Muscle layer of duodenum (tissue), 2 donors: Measurements from ENCODE around the gene ABHD13.
"Not testable (repeated sequence)": the region's sequence is repeated elsewhere in the genome, so short reads cannot be mapped to it uniquely, and the experiment has no call there.

Experiments used
- H3K27ac ChIP-seq: one replicate; pipeline ENCODE4 v1.7.0; 2013; ENCODE audit warnings: mild to moderate bottlenecking, low read length
- H3K27me3 ChIP-seq: one replicate; pipeline ENCODE4 v1.7.0; 2013; ENCODE audit warnings: low read depth, mild to moderate bottlenecking, control low read depth, low read length
- H3K36me3 ChIP-seq, 2 donors: one replicate each; pipeline ENCODE4 v1.7.0; 2013; ENCODE audit warnings: low read length in 2 of 2, control low read depth in 1 of 2, mild to moderate bottlenecking in 1 of 2; ENCODE audit not compliant: insufficient read depth in 2 of 2, control insufficient read depth in 1 of 2
- H3K4me1 ChIP-seq, 2 donors: one replicate each; pipeline ENCODE4 v1.7.0; 2013; ENCODE audit warnings: low read length in 2 of 2, mild to moderate bottlenecking in 2 of 2, control low read depth in 1 of 2, moderate library complexity in 1 of 2; ENCODE audit not compliant: insufficient read depth in 2 of 2, control insufficient read depth in 1 of 2
- H3K4me3 ChIP-seq, 2 donors: one replicate each; pipeline ENCODE4 v1.7.0; 2013; ENCODE audit warnings: low read length in 2 of 2, low read depth in 1 of 2, mild to moderate bottlenecking in 1 of 2
- H3K9me3 ChIP-seq, 2 donors: one replicate each; pipeline ENCODE4 v1.7.0; 2013; ENCODE audit warnings: low read length in 2 of 2, control low read depth in 1 of 2, mild to moderate bottlenecking in 1 of 2; ENCODE audit not compliant: control insufficient read depth in 1 of 2
- donor health status: healthy.

The ABHD13 gene

DNA sequence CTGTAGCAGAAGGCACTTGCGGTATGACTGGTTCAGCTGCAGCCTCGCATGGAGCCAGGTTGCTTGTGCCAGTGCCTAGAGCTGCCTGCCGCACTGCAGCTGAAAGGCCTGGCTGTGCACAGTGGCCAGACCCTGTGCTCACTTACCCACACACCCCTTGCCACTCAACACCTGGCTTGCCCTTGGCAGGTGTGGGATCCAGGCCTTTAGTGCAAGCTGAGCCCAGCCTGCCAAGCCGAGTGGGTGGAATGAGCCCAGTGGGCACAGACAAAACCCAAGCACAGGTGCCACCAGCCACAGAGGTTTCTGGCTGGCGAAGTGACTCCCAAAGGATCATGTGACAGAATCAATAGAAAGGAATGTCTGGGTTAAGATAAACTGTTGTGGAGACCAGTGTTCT is 22.3 kb upstream of the ABHD13 start:
- Histone ChIP-seq H3K4me3 (no peak overlapping the region), H3K9me3 (peaks cover 0 to 10% of the 10 kb centered on the region in 2 donors), H3K27ac (no peak overlapping the region)

DNA sequence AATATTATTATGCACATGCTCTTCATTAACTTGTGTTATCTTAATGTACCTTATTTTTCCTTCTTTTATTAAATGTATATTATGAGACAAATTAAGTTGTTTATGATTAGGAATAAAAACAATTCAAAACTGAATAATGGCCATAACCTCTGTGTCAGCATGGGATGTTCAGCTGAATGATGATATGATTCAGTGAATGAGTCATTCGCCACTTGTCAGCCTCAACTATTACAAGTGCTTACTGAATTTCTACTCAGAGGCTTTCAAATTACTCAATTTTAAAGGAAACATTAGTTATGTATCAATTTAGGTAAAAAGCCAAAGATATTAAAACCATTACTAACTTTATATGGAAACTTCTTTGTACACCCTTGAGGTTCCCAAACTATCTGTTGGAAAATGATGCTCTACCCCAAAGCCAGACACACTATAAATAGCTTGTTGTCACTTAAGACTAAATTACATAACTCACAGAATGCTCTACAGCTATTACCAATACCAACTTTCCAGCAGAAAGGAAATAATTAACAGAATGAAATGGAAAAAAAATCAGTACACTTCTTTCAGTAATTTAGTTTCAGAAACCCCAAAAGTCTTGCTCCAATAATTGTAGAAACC is 17.3 kb upstream of the ABHD13 start:
- Histone ChIP-seq H3K9me3 (peaks cover 0 to under 1% of the 10 kb centered on the region in 2 donors), H3K27ac (no peak overlapping the region)

More for the DNA sequence above, 22.3 kb upstream of the ABHD13 start:
- H3K4me1 ChIP-seq: no peaks in the 10 kb centered on the region
- no peaks in the 10 kb centered on the region for H3K27me3 ChIP-seq
- H3K36me3 ChIP-seq: no peaks in the 10 kb centered on the region

DNA sequence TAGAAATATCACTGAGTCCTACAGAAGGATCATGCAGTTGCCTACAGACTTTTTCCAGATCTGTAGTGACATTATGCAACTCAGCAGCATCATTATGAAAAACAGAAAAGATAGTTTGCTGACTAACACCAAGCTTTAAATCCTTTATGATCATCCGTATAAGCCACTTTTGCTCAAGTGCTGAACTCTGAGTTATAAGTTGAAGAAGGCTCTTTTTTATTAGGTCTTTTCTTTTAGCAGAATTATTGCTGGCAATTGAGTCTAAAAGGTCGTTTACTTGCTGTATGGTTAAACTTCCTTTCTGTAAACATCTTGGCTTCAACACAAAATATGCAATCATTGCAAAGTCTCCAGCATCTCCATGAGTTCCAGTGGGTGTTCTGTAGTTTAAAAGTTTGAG is 7.6 kb upstream of the ABHD13 start:
- H3K4me1 ChIP-seq: peaks cover under 1 to 3% of the 10 kb centered on the region in 2 donors
- H3K4me3 ChIP-seq: no peak overlapping the region
- H3K27me3 ChIP-seq: no peaks in the 10 kb centered on the region
- no peak overlapping the region for H3K27ac ChIP-seq
- peaks cover 0 to 3% of the 10 kb centered on the region in 2 donors for H3K9me3 ChIP-seq
- H3K36me3 ChIP-seq: peaks cover 19 to 28% of the 10 kb centered on the region in 2 donors

More for the DNA sequence above, 17.3 kb upstream of the ABHD13 start:
- no peaks in the 10 kb centered on the region for H3K4me1 ChIP-seq
- no peaks in the 10 kb centered on the region for H3K27me3 ChIP-seq
- H3K4me3 ChIP-seq: no peak overlapping the region
- H3K36me3 ChIP-seq: no peaks in the 10 kb centered on the region

DNA sequence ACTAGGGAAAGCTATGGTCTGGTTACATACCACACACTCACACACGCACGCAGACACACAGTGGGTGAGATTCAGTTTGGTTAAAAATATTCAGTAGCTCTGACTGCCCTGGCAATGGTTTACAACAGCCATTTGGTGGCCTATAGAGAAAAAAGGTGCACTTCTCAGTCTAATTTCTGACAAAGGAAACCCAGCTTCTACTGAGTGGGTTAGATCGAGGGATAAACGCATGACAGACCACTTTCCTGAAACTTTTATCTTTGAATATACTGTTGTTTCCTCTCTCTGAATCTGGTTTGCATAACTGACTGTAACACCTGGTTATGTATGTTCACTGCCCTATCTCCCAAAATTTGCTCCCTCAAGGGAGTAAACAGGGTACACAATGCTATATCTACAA is 5.3 kb upstream of the ABHD13 start:
- H3K36me3 ChIP-seq: peaks cover 19 to 28% of the 10 kb centered on the region in 2 donors
- no peak overlapping the region for H3K4me3 ChIP-seq
- peaks cover 0 to 3% of the 10 kb centered on the region in 2 donors for H3K9me3 ChIP-seq
- H3K27me3 ChIP-seq: no peaks in the 10 kb centered on the region
- H3K27ac ChIP-seq: no peak overlapping the region
- H3K4me1 ChIP-seq: peaks cover 3 to 22% of the 10 kb centered on the region in 2 donors

DNA sequence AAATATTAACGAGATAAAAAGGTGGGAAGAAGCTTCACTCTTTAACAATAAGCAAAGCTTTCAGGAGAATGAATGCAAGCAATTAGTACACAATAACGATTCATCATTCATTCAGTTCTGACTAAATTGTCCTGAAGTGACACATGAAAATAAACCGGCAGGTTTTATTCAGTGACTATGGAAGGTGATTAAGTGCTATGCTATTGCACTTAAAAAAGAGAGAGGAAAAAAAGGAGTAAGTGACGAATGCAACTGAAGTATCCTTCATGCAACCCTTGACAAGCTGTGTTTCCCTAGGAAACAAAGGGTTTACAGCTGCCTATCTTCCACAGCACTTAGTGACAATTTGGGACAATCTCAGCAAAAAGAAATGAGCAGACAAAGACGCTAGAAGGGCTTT is 4.2 kb upstream of the ABHD13 start:
- H3K27me3 ChIP-seq: no peaks in the 10 kb centered on the region
- peak overlapping the region; percentile 50 for H3K4me3 ChIP-seq
- H3K4me1 ChIP-seq: peaks cover 3 to 23% of the 10 kb centered on the region in 2 donors
- peaks cover 19 to 22% of the 10 kb centered on the region in 2 donors for H3K36me3 ChIP-seq
- no peaks in the 10 kb centered on the region for H3K9me3 ChIP-seq
- H3K27ac ChIP-seq: no peak overlapping the region

DNA sequence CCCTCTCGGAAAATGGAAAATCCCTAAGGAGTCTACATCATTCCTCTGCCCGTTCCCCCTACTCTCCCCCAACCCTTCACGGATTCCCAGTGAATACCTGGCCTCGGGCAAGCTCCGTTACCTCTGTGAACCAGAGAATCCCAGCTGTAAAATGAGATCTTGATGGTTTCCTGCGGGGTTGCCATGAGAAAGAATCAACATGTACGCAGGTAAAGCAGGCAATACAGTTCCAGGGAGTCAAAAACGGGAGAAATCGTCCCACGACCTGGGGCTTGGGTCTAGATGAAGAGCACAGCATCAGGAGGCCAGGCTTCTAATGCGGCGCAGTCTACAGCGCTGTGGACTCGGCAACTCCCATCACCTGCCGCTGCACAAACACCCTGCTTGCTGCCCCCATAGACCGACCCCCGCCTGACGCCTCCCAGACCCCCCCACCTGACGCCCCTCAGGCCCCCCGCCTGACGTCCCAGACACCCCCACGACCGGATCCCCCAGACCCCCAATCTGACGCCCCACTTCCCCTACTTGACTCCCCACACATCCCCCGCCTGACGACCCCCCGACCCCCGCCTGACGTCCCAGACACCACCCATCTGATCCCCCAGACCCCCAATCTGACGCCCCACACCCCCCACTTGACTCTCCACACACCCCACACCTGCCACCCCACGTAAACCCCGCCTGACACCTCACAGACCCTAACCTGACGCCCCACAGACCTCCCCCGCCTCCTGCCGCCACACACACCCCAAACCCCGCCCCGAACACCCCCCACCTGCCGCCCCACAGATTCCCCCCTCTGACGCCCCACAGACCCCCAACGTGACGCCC is 3.5 kb upstream of the ABHD13 start:
- no peaks in the 10 kb centered on the region for H3K27me3 ChIP-seq
- peak overlapping the region; percentile 50 for H3K4me3 ChIP-seq
- H3K9me3 ChIP-seq: no peaks in the 10 kb centered on the region
- peaks cover 9 to 30% of the 10 kb centered on the region in 2 donors for H3K4me1 ChIP-seq
- H3K27ac ChIP-seq: no peak overlapping the region
- H3K36me3 ChIP-seq: peaks cover 13 to 15% of the 10 kb centered on the region in 2 donors

DNA sequence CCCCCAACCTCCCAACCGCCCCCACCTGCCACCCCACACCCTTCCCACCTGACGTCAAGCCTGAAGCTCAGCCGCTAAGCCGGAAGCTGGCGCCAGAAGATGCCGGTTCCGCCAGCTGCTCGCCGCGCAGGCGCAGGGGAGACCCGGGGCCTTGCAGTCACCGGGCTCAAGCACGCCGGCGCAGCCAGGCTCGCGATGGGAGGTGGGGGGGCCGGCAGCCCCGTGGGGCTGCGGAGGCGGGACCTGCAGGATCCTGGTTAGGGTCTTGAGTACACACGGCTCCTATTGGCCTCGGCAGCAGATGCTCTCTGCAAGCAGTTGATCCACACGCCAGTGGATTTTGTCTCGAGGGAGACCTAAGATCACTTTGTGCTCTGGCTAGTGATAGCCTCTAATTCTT is 2.8 kb upstream of the ABHD13 start, which contains the start of gene LIG4:
TSS of gene LIG4 (minus strand) at position 101 of the 400 bp plus-strand sequence. CDS start 4,268 bp downstream, outside the sequence.
- Histone ChIP-seq H3K9me3 (no peaks in the 10 kb centered on the region), H3K4me3 (peak within 1 kb of the TSS; percentile 62 to 63), H3K4me1 (peaks cover 16 to 38% of the 10 kb centered on the region in 2 donors), H3K27me3 (no peaks in the 10 kb centered on the region), H3K27ac (peak within 1 kb of the TSS; percentile 43), H3K36me3 (peaks cover 5 to 7% of the 10 kb centered on the region in 2 donors)

DNA sequence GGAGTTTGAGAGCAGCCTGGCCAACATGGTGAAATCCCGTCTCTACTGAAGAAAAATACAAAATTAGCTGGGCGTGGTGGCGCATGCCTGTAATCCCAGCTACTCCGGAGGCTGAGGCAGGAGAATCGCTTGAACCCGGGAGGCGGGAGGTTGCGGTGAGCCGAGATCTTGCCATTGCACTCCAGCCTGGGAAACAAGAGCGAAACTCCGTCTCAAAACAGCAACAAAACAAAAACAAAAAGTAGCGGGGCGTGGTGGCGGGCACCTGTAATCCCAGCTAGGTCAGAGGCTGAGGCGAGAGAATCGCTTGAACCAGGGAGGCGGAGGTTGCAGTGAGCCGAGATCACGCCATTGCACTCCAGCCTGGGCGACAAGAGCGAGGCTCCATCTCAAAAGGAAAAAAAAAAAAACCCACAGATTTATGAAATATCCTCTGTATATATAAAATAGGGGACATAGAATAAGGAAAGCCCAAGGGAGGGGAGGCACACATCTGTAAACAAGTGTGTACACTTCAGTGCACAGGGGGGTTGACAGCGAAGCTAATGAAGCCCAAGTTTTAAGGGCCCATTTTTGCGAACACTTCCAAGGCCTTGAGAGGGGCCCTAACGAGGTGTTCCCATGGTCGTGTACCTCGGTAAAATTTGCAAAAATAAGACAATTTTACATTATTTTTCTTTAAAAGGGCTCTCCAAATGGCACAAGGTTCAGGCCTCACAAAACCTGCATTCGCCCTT is 717 bp upstream of the ABHD13 start:
- peaks cover 18 to 46% of the 10 kb centered on the region in 2 donors for H3K4me1 ChIP-seq

DNA sequence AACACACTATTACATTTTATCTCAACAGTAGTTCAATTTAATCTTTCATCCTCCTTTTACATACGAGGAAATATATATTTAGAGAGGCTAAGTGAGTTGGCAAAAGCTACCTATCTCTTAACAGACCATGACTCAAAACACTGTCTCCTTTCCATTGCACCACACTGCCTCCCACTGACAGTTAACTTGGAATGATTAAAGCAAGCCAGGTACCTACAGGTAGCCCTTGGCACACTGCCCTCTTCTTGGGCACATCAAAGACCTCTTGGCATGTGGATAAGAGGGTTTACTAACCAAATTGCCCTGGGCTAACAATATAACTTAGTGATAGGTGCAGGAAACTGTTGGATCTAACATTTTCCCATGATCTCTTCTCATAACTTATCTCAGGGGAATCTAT is 1.8 kb downstream of the ABHD13 start:
- H3K9me3 ChIP-seq: no peaks in the 10 kb centered on the region
- H3K27me3 ChIP-seq: no peaks in the 10 kb centered on the region
- no peaks in the 10 kb centered on the region for H3K36me3 ChIP-seq
- H3K27ac ChIP-seq: no peak overlapping the region
- H3K4me1 ChIP-seq: peaks cover 15 to 54% of the 10 kb centered on the region in 2 donors
- peak overlapping the region; percentile 86 to 96 for H3K4me3 ChIP-seq

More for the DNA sequence above, 717 bp upstream of the ABHD13 start:
- Histone ChIP-seq H3K4me3 (peak overlapping the region; percentile 86 to 96), H3K27ac (peak overlapping the region; percentile 97)
- not testable (repeated sequence) for H3K27me3 ChIP-seq, H3K9me3 ChIP-seq, H3K36me3 ChIP-seq

DNA sequence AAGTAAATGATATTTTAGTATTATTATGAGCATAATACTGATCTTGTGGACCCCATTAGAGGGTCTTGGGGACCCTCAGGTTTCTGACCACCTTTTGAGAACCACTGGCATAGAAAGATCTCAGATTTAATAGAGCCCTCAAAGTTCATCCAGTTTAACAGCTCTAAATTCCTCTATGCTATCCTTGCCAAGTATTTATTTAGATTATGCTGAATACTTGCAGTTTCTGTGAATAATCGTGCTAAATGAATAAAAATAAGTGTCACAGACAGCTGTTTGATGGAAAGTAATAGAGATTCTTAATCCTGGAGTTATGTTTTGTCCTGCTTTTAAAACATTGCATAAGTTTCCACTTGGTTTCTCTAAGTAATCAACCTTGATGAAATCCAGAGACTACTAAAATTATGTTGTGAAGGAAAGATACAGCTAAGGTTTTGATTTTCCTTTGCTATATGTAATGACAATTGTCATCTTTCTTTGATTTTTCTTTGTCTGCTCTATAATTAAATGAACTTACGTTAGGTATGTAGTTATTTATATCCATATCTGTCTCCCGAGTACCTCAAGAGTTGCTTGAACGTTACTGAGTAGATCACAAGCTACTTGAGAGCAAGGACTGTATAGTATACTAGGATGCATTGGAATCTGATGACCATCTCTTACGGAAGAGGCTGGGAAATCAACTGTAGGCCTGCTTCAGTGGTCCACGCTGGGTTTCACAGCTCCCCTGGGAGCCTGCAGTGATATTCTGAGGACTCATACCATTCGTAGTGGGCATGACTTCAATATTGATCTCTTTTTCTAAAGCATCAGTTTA is 5.7 kb downstream of the ABHD13 start:
- H3K4me1 ChIP-seq: peaks cover 21 to 36% of the 10 kb centered on the region in 2 donors
- H3K9me3 ChIP-seq: no peaks in the 10 kb centered on the region
- H3K27ac ChIP-seq: no peak overlapping the region
- H3K36me3 ChIP-seq: no peaks in the 10 kb centered on the region
- H3K27me3 ChIP-seq: no peaks in the 10 kb centered on the region
- H3K4me3 ChIP-seq: no peak overlapping the region
